Sciatic nerve (tissue), 2 donors: ENCODE measurements around the gene PANK1. TPM values are rescaled to one million over a fixed set of nuclear protein-coding genes. Genes with fewer than 3 reads are reported as not detected.
"Not testable (repeated sequence)": the region's sequence is repeated elsewhere in the genome, so short reads cannot be mapped to it uniquely, and the experiment has no call there.

Experiments used
- ATAC-seq: fragments of 200-7000 bp; cut with Tn5 transposase; one replicate; pipeline ENCODE4 v1.9.1; 2020; ENCODE audit warnings: mild to moderate bottlenecking, moderate library complexity
- DNase-seq: peaks from one replicate; pipeline ENCODE4 v3.0.0-alpha.2; 2020; ENCODE audit warnings: low spot score
- intact Hi-C: fragments of 100-400 bp; cut with DNase I; formaldehyde crosslinking; loops from one replicate; pipeline ENCODE4 v1.14.2; 2022
- total RNA-seq: library from RNA; stranded (reverse); fragmentation: NEBNext Ultra II Directional; extraction: Animal tissue kit (Norgen Biotek cat#: 25700); gene quantifications from one replicate; pipeline ENCODE4 v1.2.1, GENCODE V29; 2021
- donor health status: DM: no; HTN: no; CAD: no.
- donor health status: DM: no; HTN: no; CAD: no.

Gene PANK1
- total RNA-seq, 1 donor from 2014 or later = 4.9 TPM

DNA sequence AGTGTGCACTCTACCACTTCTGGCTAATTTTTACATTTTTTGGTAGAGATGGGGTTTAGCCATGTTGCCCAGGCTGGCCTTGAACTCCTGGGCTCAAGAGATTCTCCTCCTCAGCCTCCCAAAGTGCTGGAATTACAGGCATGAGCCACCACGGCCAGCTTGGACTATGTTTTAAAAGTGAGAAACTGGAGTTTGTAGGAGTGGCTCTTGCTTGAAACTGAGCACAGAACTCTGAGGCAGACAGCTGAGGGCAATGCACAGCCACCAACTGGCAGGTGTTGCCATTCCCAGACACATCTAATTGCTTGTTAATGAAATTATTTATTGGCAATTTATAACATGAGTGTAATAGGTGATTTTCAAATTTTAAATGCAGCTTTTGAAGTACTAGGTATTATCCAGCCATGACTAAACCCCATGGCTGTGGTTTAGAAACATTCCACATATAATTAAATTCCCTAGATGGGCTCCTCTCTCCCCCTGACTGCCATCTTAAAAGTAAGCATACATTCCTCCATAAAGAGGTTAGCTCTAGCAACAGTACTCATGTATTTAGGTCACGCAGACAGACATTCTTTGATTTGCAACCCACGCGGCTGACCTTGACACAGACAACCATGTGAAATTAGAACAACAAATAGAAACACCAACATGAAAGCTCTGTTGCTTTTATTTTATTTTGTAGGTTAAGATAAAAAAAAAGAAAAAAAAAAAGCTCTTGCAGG is 19.8 kb downstream of the PANK1 start:
- DNase-seq (no peak), ATAC-seq (no peak)
- intact Hi-C loops = no loop called here

DNA sequence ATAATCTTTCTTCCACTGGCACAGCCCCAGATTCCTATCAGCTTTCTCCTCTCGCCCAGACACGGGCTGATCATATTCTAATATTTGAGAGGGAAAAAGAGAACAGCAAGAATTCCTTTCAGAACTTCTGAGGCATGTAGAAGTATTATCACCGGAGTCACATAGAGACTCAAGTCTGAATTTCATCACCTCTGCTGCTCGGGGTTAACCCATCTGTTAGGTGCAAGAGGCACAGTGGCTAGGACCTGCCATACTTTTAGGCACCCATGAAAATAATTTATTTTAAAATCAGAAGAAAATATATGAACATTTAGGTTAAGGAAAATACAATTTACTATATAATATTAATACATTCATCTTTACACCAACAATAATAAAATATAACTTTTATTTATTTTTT is 21.0 kb downstream of the PANK1 start:
- intact Hi-C loops = no loop called here
- ATAC-seq (no peak), DNase-seq (no peak)

DNA sequence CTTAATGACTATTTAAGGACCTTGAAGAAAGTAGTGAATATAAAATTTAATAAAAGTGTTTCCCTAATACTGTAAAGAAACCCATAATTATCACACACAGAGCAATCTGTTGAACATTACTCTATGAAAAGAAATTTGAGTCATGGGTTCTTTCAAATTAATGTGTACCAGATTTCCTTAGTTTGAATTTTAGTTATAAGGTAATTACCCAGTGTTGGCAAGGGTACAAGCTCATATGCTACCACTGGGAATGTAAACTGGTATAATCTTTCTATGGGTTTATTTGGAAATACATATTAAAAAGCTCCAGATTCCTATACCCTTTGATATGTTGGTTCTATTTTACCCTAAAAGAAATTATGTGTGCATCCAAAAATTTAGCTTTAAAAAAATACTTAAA is 22.9 kb downstream of the PANK1 start:
- intact Hi-C loops = no loop called here
- DNase-seq (no peak), ATAC-seq (no peak)

DNA sequence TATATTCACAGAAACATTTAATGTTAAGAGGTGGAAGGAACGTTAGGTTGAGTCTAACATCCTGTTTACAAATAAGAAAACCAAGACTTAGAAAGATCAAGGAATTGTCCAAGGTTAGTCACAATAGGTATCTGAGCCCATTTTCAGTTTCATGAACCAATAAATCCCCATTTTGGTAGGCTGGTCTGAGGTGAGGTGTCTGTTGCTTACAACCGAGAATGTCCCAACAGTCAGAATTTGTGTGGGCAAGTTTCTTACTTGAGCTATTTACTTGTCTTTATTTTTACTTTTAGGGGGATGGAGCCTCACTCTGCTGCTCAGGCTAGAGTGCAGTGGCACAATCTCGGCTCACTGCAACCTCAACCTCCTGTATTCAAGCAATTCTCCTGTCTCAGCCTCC is 23.6 kb downstream of the PANK1 start:
- DNase-seq (no peak), ATAC-seq (no peak)
- intact Hi-C loops = no loop called here

DNA sequence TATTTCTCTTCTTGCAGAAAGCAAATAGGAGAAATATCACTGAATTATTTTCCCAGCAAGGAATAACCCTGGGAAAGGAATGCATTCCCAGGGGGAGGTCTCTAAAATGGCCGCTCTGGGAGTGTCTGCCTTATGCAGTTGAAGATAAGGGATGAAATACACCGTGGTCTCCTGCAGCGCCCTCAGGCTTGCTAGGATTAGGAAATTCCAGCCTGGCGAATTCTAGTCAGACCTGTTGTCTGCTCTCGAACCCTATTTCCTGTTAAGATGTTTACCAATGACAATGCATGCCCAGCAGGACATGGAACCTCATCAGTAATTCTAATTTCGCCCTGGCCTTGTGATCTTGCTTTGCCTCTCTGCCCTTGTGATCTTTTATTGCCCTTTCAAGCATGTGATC is 24.7 kb downstream of the PANK1 start:
- ATAC-seq, intact Hi-C loops, DNase-seq: not testable (repeated sequence)

DNA sequence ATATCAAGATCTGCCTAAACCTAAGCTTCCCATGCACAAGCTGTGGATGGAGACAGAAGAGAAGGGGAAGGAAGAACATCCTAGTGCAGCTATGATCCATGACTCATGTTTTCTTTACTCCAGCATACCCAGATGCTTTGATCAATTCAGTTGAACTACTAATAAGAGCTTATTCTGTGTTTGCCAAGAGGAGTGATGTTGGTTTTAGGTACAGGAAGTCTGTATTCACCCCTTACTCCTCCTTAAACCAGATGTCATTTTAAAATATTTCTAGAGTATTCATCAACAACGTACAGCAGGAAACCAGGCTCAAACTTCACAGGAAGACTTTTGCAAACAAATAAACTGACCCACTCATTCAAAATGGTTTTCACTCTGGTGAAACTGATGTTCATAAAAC is 29.2 kb downstream of the PANK1 start:
- intact Hi-C loops = no loop called here
- ATAC-seq (no peak), DNase-seq (no peak)

DNA sequence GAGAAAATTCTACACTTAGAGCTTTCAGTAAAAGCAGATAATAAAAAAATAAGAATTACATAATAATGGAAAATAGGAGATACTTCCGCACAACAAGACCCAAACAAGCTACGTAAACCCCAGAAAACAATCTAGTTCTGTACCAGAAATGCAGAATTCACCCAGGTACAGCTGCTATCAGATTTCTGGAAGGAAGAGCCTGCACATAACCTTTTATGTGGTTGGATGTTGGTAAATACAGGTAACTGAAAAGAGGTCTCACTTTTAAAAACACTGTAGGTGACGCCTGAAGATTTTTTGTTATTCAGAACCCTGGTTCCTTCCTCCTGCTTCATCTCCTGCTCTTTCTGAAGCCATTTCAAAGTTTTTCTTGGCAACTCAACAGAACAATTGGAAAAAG is 29.9 kb downstream of the PANK1 start:
- intact Hi-C loops = no loop called here
- no peak for DNase-seq
- no peak for ATAC-seq

DNA sequence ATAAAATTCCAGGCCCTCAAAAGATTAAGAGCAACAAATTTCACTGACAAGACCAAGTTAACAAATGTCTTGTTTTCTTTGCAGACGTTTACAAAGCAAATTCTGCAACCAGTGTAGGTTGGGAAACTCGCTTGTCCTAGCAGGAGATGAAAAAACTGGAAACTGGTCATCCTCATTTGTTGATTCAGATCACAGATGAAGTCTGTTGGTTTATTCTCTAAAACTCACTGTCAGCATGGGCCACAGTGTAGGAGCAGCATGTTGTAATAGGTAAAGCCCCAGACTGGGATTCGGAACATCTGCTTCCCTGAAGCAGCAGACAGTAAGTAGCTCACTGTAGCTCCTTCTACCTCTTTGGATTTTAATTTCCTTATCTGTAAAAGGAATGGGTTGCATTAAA is 31.5 kb downstream of the PANK1 start:
- DNase-seq (no peak), ATAC-seq (no peak)
- intact Hi-C loops = no loop called here

DNA sequence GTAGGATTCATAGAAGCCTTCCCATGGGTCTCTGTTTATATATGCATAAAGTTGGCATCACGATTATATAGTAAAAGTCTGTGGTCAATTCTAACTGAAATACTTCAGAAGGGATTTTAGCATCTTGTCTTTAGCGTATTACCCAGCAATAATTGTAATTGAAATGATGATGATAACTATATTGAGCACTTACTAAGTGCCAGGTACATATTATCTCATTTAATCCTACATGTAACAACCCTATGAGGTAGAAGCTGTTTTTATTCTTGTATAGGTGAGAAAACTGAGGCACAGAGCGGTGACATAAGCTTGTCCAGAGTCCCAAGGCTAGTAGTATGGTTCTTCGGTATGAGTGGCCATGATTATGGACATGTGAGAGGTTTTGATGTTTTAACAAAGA is 33.8 kb downstream of the PANK1 start:
- DNase-seq (no peak), ATAC-seq (no peak)
- intact Hi-C loops = no loop called here

DNA sequence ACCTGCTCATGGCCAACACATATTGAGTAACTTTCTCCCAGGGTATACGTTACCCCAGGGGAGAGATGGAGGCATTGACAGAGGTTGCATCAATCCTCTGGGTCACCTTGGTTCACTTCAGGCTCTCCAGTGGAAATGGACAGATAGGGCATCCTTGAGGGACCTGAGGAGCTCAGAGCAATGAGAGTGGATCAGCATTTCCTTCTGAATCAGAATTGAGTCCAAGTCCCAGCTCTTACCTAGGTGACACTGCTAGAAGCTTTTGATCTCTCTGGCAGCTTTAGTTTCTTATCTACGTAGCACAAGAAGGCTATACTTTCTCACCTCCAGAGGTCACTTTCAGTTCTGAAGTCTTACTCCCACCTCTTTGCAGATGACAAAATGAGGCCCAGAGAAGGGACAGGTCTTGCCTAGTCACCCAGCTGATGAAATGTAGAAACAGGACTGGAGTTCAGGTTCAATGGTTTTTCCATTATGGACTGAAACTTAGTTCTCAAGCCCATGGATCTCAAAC is 35.2 kb downstream of the PANK1 start:
- intact Hi-C loops = no loop called here
- ATAC-seq (no peak), DNase-seq (no peak)

DNA sequence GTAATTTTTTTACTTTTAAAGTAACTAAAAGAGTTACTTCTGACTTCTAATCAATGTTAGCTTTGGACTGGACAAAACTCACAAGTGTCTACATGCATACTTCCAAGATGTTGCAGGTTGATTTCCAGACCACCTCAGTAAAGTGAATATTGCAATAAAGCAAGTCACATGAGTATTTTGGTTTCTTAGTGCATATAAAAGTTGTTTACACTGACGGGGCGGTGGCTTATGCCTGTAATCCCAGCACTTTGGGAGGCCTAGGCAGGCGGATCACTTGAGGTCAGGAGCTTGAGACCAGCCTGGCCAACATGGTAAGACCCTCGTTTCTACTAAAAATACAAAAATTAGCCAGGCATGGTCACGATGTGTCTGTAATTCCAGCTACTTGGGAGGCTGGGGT is 40.8 kb downstream of the PANK1 start:
- no peak for DNase-seq
- intact Hi-C loops = no loop called here
- ATAC-seq = no peak

DNA sequence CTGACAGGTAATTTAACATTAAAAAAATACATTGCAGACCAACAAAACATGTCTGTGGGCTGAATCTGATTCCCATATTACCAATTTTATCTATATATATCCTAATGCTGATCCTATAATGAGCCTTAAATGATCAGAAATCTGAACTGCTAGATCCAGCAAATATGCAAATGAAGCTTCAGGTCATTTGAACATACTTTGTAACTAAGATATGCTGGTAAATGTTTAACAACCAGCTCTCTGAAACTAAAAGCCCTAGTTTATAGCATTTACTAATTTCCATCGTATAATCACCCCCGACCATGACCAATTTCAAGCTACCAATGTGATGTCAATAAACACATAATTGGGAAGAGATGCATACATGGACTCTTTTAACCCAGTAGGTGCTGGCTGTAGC is 42.1 kb downstream of the PANK1 start:
- intact Hi-C loops = no loop called here
- DNase-seq (no peak), ATAC-seq (no peak)

DNA sequence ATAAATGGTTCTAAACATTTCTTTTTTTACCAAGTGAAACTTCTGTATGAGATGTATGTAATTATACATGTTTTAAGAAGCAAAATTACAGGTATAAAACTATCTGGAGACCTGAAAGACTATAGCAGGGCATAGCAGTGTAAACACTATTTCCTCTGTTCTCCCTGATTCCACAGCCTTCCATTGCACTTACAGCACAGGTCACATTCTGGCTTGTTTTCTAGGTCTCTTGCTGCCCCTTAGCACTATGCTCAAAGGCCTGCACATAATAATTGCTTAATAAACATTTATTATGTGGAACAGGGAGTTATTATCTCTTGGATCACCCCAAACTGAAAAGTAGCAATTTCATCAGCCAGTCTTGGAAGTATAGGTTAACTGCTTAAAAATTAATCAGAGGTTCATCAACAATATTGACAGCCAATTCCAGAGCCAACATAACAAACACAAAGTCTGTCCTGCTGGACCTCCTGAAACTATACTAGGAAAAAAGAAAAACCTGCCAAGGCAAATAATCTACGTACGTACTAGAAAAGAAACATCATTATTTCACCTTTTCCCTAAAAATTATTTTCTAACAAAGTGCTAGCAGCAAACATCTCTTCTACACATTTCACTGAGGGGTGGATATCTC is 43.2 kb downstream of the PANK1 start:
- intact Hi-C loops = no loop called here

DNA sequence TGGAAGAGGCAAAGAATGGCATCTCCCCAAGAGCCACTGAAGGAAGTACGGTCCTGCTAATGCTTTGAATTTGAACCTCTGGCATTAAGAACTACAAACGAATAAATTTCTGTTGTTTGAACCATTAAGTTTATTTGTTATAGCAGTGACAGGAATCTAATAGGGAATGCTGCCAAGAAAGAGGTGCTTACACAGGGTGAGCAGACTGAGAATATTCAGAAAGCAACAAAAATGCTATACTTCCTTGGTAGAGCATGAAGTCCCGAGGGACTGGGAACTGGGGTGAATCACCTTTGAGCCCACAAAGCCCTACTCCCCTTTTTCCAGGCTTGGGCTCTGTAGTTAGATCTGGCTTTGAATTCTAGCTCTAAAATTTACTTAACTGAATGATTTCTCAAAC is 45.0 kb downstream of the PANK1 start:
- intact Hi-C loops = no loop called here
- ATAC-seq = no peak
- no peak for DNase-seq

More for the DNA sequence above, 43.2 kb downstream of the PANK1 start:
- no peak for DNase-seq
- no peak for ATAC-seq

DNA sequence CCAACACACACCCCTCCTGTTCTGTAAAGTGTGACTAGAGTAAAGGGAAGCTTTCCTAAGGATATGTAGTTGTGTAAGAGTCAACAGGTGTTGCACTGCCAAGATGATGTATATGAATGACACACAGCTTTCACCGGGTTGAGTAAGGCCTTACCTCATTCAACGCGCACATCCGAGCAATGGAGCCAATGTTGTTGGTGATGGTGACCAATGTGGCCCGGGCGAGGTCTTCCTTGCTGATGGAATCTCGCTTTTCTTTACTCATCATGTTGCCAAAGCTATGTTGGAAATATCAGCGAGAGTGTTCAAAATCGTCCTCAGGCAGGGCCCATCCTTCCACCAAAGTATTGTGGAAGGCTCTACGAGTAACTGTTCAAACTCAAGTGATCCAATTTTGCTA is 52.0 kb downstream of the PANK1 start:
- DNase-seq (no peak), ATAC-seq (no peak)
- intact Hi-C loops = no loop called here

DNA sequence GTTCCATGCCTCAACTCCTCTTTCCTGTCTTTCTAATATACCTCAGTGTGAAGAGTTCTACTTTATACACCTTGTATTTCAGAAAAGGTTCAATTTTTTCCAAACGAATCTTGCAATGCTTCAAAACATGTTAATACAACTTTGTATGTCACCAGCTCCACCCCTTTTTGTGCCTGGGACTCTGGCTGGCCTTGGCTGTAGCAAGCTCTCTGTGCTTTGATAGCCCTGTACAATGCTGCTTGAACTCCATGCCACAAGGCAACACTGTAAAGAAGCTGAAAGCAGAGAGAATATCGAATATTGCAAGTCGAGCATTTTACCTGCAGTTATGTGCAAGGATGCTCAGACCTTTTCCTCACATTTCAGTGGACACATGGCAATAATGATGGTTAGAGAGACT is 52.5 kb downstream of the PANK1 start:
- intact Hi-C loops = no loop called here
- DNase-seq = no peak
- no peak for ATAC-seq

DNA sequence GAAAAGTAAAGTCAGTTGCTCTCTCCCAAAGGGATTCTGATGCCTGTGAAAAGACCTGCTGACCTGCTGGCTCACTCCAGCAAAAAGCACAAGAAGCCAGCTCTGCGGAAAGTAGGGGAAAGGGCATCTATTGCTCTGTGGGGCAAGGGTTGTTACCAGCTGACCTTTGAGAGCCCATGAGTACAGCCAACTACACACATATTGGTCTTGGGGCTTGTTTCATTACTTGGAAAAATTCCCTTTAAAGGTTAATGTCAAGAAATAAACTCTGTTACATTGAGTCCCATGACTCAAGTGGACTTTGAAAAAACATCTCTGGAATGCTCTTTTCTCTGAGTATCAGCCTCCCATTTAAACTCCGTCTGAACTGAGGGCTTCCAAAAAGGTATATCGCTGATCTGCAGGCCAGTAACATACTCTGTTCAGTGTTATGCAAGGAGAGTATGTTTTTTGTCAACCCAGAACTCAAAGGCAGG is 53.2 kb downstream of the PANK1 start:
- DNase-seq (no peak), ATAC-seq (peak; percentile 91)
- intact Hi-C loops = no loop called here

DNA sequence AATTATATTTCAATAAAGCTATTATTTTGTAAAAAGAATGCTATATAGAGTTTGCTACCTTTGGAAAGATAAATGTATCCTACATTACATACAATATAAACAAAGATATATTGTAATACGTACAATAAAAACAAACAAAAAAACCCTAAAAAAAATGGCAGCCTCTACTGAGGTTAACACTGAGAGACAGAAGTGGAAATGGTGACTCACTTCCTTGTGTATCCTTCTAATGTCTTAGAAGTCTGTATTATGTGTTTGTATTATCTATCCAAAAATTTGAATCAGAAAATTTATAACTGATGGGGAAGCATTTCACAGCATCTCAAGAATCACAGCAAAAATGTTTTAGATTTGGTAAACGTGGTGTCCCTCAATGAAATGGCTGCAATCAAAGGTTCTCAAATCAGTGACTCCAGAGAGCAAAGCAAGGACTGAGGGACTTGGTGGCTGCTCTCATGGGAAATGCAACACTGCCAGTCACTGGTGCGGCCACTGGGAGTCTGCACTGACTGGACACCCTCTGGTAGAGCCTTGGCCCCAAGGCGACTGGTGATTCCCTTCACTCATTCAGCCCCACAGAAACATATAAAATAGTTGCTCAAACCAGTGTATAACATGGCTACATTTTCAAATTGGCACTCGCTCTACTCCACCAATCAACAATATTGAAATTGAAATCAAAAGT is 53.8 kb downstream of the PANK1 start:
- intact Hi-C loops = no loop called here
- DNase-seq (no peak), ATAC-seq (peak; percentile 55)

DNA sequence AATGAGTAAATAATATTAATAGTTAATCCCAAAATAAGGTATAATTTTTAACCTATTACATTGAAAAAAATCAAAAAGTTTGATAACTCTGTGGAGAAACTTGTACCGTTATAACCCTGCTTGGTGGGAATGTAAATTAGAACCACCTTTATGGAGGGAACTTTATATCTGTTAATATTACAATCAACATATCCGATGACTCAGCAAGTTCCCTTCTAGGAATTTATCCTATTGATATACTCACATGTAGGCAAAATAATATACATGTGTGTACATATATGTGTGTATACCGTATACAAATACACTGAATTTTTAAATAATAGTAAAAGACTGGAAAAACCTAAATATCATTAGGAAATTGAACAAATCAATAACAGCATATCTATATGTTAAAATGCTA is 54.7 kb downstream of the PANK1 start:
- DNase-seq (no peak), ATAC-seq (no peak)
- intact Hi-C loops = no loop called here

DNA sequence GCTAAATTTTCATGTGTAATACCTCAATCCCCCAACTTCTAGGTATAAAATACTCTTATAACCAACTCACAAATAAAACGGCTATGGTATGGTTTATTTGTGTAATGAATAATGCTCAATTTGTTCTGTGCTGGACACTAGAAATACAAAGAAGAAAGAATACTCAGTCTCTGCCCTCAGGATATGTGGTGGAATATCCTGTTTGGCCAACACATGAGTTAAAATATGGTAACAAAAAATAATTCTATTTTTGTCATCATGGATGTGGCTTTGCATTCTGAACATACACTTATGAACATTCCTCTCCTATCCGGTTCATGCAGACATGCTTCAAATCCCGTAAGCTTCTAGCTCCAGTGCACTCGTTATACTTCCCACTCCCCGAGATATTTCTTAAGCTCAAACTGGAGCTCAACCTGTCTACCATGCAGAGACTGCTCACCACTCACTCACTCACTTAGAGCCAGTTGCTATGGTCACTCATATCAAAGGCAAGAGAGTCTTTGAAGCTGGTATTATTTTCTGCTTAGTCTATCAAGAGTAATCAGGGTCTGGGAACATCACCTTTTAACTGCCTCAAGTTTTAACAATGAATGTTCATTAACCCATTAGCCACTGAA is 55.8 kb downstream of the PANK1 start:
- DNase-seq (no peak), ATAC-seq (no peak)
- intact Hi-C loops = no loop called here
